Neural cell (in vitro differentiated cells): ENCODE data around the gene GTF2E1. TPM values are rescaled to one million over a fixed set of nuclear protein-coding genes. Genes with fewer than 3 reads are reported as not detected.

Experiments
- H2AFZ ChIP-seq: fragments of 200-600, 300-800 bp; sonication (generic), shearing (Covaris generic); 2 replicates; pipeline ENCODE4 v1.6.0; 2014; ENCODE audit warnings: low read depth, mild to moderate bottlenecking, antibody characterized with exemption, low read length, moderate library complexity
- H3F3A ChIP-seq: fragments of 200-600 bp; shearing (Covaris generic); 2 replicates; pipeline ENCODE4 v1.6.1; 2016; ENCODE audit warnings: mild to moderate bottlenecking, moderate library complexity, mixed read lengths, antibody characterized with exemption, low read length; ENCODE audit not compliant: insufficient read depth, poor library complexity, severe bottlenecking
- H3K27ac ChIP-seq: fragments of 200-600, 300-800 bp; sonication (generic), shearing (Covaris generic); 2 replicates; pipeline ENCODE4 v1.5.1; 2014; ENCODE audit warnings: mild to moderate bottlenecking, low read length, moderate library complexity
- H3K27me3 ChIP-seq: fragments of 300-800, 200-600 bp; sonication (generic), shearing (Covaris generic); 2 replicates; pipeline ENCODE4 v1.6.0; 2014; ENCODE audit warnings: mild to moderate bottlenecking, low read depth, low read length, moderate library complexity; ENCODE audit not compliant: insufficient read depth
- H3K36me3 ChIP-seq: fragments of 300-800, 200-600 bp; sonication (generic), shearing (Covaris generic); 2 replicates; pipeline ENCODE4 v1.5.1; 2014; ENCODE audit warnings: mild to moderate bottlenecking, antibody characterized with exemption, low read length, moderate library complexity; ENCODE audit not compliant: insufficient read depth
- H3K4me2 ChIP-seq: fragments of 300-800, 200-600 bp; sonication (generic), shearing (Covaris generic); 2 replicates; pipeline ENCODE4 v1.6.0; 2014; ENCODE audit warnings: mild to moderate bottlenecking, low read length
- H3K4me3 ChIP-seq: fragments of 300-800, 200-600 bp; sonication (generic), shearing (Covaris generic); 2 replicates; pipeline ENCODE4 v1.5.1; 2014; ENCODE audit warnings: mild to moderate bottlenecking, low read length, moderate library complexity
- H3K79me2 ChIP-seq: fragments of 200-600 bp; shearing (Covaris generic); replicated peaks from 2 replicates; pipeline ENCODE4 v1.6.0; 2014; ENCODE audit warnings: mild to moderate bottlenecking, low read length, moderate library complexity; ENCODE audit not compliant: insufficient read depth
- H3K9ac ChIP-seq: fragments of 300-800, 200-600 bp; sonication (generic), shearing (Covaris generic); 2 replicates; pipeline ENCODE4 v1.6.1; 2016; ENCODE audit warnings: mild to moderate bottlenecking, low read length, mixed read lengths
- H3K9me2 ChIP-seq: fragments of 200-600 bp; shearing (Covaris generic); 2 replicates; pipeline ENCODE4 v1.6.1; 2016; ENCODE audit warnings: mild to moderate bottlenecking, low read length, mixed read lengths; ENCODE audit not compliant: insufficient read depth
- H3K9me3 ChIP-seq: fragments of 200-600, 300-800 bp; sonication (generic), shearing (Covaris generic); 2 replicates; pipeline ENCODE4 v1.6.1; 2016; ENCODE audit warnings: mild to moderate bottlenecking, mixed run types, low read length, moderate library complexity, mixed read lengths
- H4K20me1 ChIP-seq: fragments of 200-600 bp; shearing (Covaris generic); 2 replicates; pipeline ENCODE4 v1.6.1; 2016; ENCODE audit warnings: mild to moderate bottlenecking, mixed run types; ENCODE audit not compliant: insufficient read depth
- CTCF ChIP-seq: fragments of 450-650 bp; IDR thresholded peaks from 2 replicates; pipeline ENCODE4 v1.5.1; 2014; ENCODE audit warnings: antibody characterized with exemption, mild to moderate bottlenecking, moderate library complexity; ENCODE audit not compliant: poor library complexity, severe bottlenecking
- EP300 ChIP-seq: fragments of 450-650 bp; conservative IDR thresholded peaks from 2 replicates; pipeline ENCODE4 v1.6.1; 2014; ENCODE audit warnings: antibody characterized with exemption, mild to moderate bottlenecking, moderate library complexity; ENCODE audit not compliant: poor library complexity, severe bottlenecking
- EZH2 ChIP-seq: fragments of 200-600, 300-800 bp; shearing (Covaris generic), sonication (generic); IDR thresholded peaks from 2 replicates; pipeline ENCODE4 v1.6.1; 2014; ENCODE audit warnings: antibody characterized with exemption, low read length, borderline replicate concordance, mild to moderate bottlenecking; ENCODE audit not compliant: insufficient read depth, poor library complexity, severe bottlenecking
- MXI1 ChIP-seq: fragments of 450-650 bp; conservative IDR thresholded peaks from 2 replicates; pipeline ENCODE4 v1.6.1; 2014; ENCODE audit warnings: antibody characterized with exemption, mild to moderate bottlenecking; ENCODE audit not compliant: poor library complexity, severe bottlenecking
- POLR2AphosphoS5 ChIP-seq: IDR thresholded peaks from 2 replicates; pipeline ENCODE4 v1.6.1; 2012
- RAD21 ChIP-seq: fragments of 450-650 bp; conservative IDR thresholded peaks from 2 replicates; pipeline ENCODE4 v1.6.1; 2014; ENCODE audit warnings: antibody characterized with exemption, mild to moderate bottlenecking, moderate library complexity
- REST ChIP-seq: IDR thresholded peaks from 2 replicates; pipeline ENCODE4 v1.6.1; 2012; ENCODE audit warnings: borderline replicate concordance
- SMC3 ChIP-seq: fragments of 450-650 bp; conservative IDR thresholded peaks from 2 replicates; pipeline ENCODE4 v1.6.1; 2014; ENCODE audit warnings: antibody characterized with exemption, mild to moderate bottlenecking, moderate library complexity; ENCODE audit not compliant: poor library complexity
- TAF1 ChIP-seq: IDR thresholded peaks from 2 replicates; pipeline ENCODE4 v1.6.1; 2012; ENCODE audit warnings: low read depth
- polyA plus RNA-seq: library from polyadenylated mRNA; depleted of rRNA; stranded (reverse); fragments of >200 nt; gene quantifications from 2 replicates; pipeline ENCODE4 v1.2.3, GENCODE V29; 2014

The GTF2E1 gene
- polyA plus RNA-seq, 1 donor from 2014 or later, result 25.1 TPM

GRCh38 chr3:120772081-120772480, 29.5 kb downstream of the GTF2E1 start:
- H3K4me3 ChIP-seq, result no peak overlapping the region
- TF ChIP-seq CTCF (no peak), TAF1 (no peak), POLR2AphosphoS5 (no peak), EZH2 (no peak), MXI1 (no peak), SMC3 (no peak), REST (no peak), RAD21 (no peak), EP300 (no peak)
- no peaks in the 10 kb centered on the region for H3K9me3 ChIP-seq
- H3K4me2 ChIP-seq, result no peak overlapping the region
- no peak overlapping the region for H3K9ac ChIP-seq
- no peaks in the 10 kb centered on the region for H3K27me3 ChIP-seq
- no peaks in the 10 kb centered on the region for H3K79me2 ChIP-seq
- no peaks in the 10 kb centered on the region for H3K9me2 ChIP-seq
- no peak overlapping the region for H2AFZ ChIP-seq
- no peak overlapping the region for H3K27ac ChIP-seq
- no peaks in the 10 kb centered on the region for H3F3A ChIP-seq
- H3K36me3 ChIP-seq, result peaks cover 8% of the 10 kb centered on the region
- no peaks in the 10 kb centered on the region for H4K20me1 ChIP-seq

DNA sequence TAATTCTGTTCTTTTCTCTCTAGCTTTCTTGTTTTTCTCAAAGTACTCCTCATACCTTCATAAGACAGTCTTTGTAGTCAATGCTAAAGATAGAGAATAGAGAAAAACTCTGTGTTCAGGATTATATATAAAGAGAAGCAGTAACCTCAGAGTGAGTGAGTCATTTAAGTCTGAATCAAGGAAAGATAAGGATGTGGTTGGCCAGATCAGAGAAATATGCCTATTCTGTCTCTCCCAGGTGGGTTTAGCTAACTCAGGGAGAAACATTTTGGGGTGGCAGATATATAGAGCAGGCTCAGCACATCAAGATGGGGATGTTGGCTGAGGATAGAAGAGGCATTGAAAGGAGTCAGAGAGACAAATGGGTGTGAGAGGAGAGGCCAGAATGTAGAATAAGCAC, 31.4 kb downstream of the GTF2E1 start:
- no peaks in the 10 kb centered on the region for H3K9me2 ChIP-seq
- H3K9ac ChIP-seq, result no peak overlapping the region
- H4K20me1 ChIP-seq, result no peaks in the 10 kb centered on the region
- H2AFZ ChIP-seq, result no peak overlapping the region
- H3K4me3 ChIP-seq, result no peak overlapping the region
- H3K27me3 ChIP-seq, result no peaks in the 10 kb centered on the region
- H3F3A ChIP-seq, result no peaks in the 10 kb centered on the region
- no peak overlapping the region for H3K27ac ChIP-seq
- no peak overlapping the region for H3K4me2 ChIP-seq
- H3K9me3 ChIP-seq, result no peaks in the 10 kb centered on the region
- TF ChIP-seq POLR2AphosphoS5, result no peak
- TF ChIP-seq CTCF, result no peak
- no peak for TF ChIP-seq EP300
- no peak for TF ChIP-seq EZH2
- no peak for TF ChIP-seq REST
- no peak for TF ChIP-seq TAF1
- no peak for TF ChIP-seq MXI1
- no peak for TF ChIP-seq SMC3
- TF ChIP-seq RAD21, result no peak
- H3K36me3 ChIP-seq, result peaks cover 8% of the 10 kb centered on the region
- no peaks in the 10 kb centered on the region for H3K79me2 ChIP-seq
